SIG-M5 (cell line): ENCODE data around the gene IGFBP6.
A peak's percentile ranks its signal among the peaks of the same experiment; 100 is the strongest.
"Not testable (repeated sequence)": the region's sequence is repeated elsewhere in the genome, so short reads cannot be mapped to it uniquely, and the experiment has no call there.

ENCODE experiments used
- DNase-seq: peaks from one replicate; lab custom pipeline; 2025; lab: John Stamatoyannopoulos, UW

The IGFBP6 gene

GRCh38 chr12:53070877-53071492 is 26.5 kb upstream of the IGFBP6 start:
- no peak for DNase-seq

GRCh38 chr12:53071591-53072551 is 25.6 kb upstream of the IGFBP6 start:
- DNase-seq: no peak

DNA sequence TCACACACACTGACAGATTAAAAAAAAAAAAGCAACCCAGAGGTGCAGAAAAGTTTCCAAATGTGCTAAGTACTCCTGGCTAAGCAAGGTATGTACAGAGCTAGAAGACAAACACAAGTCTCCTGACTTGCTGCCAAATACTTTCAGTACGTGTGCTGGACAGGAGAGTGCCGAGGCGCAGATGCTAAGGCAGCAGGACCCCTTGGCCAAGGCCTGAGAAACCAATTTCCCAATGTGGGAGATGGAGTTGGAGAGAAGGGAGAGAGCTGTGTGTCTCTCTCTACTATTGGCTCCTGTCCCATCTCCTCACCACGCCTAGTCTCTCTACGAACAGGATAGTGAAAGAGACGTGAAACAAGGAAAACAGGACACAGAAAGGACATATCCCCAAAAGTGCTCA is 23.6 kb upstream of the IGFBP6 start:
- DNase-seq: no peak

DNA sequence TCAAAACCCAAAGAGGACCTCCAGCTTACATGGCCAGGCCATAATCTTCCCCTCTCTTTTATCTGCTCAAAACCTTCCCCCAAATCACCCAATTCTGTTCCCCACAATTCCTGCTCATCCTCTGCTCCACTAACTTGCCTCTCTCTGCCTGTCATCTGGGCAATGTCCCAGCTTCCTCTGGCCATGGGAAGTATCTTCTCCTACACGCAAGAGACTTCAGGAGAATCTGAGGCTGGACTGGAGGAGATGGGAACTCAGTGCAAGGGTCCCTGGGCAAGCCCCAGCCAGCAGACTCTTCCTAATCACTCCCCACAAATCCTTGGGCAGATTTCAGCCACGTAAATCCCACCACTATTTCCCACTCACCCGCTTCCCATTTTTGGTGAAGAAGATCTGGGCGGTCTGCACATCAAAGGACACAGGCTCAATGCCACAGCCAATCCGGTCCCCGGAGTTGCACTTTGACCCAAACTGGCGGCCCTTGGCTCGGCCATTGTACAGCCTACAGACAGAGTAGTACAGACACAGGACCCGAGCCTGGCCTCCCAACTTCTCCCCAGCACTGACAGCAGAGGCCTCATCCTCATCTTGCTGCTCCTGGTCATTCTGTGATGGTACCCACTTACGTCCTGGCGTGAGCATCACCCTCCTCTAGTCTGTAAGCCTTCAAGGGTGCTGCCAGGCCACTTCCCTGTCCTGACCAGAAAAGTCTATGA is 23.0 kb upstream of the IGFBP6 start:
- DNase-seq: no peak

DNA sequence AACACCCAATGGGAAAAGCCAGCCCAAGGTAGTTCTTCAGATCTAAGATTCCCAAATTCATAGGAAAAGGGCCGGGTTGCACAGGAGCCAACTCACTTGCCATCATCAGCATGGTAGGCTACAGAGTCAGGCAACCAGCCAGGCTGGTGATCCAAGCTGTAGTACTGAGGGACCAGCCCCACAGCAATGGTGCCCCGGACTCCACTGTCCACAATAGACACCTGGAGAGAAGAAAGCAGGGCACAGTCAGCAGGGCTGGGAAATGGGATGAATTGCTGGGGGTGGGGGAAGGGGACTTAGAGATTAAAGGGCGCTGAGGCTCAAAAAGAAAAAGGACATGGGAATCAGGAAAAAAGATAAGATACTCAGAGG is 22.5 kb upstream of the IGFBP6 start:
- no peak for DNase-seq

DNA sequence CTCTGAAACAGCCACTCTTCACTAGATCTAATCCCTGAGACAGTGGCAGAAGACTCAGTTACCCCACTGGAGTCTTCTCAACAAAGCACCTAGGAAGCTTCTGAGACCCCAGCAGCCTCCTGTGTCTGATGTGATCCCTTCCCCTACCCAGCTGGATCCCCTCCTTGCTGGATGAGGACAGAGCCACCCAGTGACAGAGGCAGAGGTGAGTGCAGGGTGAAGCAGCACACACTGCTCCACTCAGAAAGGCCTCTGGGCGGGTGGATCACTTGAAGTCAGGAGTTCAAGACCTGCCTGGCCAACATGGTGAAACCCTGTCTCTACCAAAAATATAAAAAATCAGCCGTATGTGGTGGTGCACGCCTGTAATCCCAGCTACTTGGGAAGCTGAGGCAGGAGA is 21.0 kb upstream of the IGFBP6 start:
- DNase-seq: no peak

DNA sequence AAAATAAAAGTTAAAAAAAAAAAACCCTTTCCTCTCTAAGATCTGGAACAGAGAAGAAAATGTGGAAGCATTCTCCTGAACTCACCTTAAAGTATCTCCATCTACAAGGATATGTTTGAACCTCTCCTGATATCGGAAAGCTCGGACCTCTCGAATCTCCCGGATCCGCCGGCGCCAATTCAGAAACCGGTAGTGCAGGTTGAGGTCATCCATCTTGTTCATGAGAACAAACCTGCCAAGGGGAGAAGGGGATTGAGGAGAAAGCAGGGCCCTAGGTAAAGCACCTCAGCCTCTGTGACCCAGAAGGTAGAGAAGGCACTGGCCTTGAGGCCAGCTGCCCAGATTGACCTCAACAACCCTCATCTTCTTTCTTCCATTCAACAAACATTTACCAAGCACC is 20.4 kb upstream of the IGFBP6 start:
- DNase-seq: no peak

- no peak for DNase-seq
These were observed 18.8 kb upstream of the IGFBP6 start for GRCh38 chr12:53078425-53079225.

DNA sequence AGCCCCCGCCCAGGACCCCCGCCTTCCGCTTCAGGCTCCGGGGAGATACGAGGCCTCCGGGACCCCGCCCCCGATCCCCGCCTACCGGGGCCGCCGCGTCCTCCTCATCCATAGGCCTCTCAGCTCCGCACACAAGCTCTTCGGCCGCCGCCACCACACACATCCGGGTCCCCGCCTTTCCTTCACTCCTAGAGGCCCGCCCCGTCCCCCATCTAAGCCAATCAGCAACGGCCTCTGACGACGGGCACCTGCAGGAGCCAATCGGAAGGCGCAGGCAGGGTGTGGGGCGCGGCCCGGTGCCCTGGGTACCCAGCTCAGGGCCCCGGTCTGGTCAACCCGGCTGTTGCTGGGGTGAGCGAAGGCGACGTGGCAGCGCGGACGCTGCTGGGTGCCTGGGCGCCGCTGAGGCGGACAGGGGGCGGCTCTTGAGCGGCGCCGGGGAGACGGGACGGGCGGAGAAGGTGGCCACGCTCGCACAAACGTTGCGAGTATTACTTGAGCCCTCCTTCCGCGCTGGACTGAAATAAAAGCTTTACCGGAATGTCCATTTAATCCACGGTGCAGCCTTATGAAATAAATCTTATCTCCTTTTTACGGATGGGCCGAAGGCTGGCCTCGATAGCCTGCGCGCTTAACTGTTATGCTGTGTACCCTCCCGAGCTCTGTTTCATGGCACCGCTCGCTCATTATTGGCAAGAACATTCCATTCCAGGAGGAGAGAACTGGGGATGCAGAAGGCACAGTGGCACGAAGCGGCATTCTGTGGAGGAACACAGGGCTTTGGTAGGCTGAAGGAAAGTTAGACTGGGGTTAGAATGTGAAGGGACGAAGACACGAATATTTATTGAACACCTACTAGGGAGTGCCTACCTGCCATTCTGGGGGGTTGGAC is 18.0 kb upstream of the IGFBP6 start, which contains the start of gene SPRYD3:
SPRYD3 (minus strand) TSS at position 165 of the 892 bp plus-strand sequence; CDS start at position 108, 57 bp downstream.
- DNase-seq: peak; percentile 69

GRCh38 chr12:53082637-53083175 is 14.8 kb upstream of the IGFBP6 start:
- no peak for DNase-seq

GRCh38 chr12:53086361-53086760 is 11.1 kb upstream of the IGFBP6 start:
- DNase-seq: no peak

DNA sequence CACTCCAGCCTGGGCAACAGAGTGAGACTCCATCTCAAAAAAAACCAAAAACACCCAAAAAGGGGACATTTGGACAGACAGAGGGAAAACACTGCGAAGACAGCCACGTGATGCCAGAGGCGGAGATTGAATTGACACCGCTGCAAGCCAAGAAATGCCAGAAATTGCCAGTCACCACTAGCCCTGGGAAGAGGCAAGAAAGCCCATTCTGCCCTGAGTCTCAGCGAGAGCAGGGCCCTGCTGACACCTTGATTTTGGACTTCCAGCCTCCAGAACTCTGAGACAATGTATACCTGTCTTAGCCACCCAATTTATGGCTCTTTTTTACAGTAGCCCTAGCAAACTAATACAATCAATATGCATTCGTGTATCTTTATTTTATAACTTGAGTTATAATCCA is 7.4 kb upstream of the IGFBP6 start:
- DNase-seq: no peak

- no peak for DNase-seq
These were observed 6.9 kb upstream of the IGFBP6 start for GRCh38 chr12:53090554-53090953.

DNA sequence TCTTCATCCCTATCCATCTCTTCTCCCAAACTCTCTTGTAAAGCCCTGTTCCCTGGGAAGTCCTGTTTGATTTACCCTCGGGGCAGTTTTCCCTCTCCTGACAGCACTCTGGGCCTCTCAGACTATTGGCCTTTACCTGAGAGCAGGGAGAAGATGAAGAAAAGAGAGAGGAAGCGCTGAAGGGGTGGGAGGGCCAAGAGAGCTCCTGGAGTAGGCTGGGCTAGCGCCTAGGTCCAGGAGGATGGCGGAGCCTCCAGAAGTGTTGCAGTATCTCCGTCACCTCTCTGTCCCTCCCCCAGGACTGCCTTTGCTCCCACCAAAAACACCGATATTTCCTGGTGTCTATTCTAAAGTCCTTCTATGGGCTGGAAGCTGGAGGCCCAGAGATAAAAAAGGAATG is 5.7 kb upstream of the IGFBP6 start:
- DNase-seq: no peak

- no peak for DNase-seq
These were observed 3.6 kb upstream of the IGFBP6 start for GRCh38 chr12:53093777-53094393.

- no peak for DNase-seq
These were observed 3.1 kb upstream of the IGFBP6 start for GRCh38 chr12:53094394-53094787.

- not testable (repeated sequence) for DNase-seq
These were observed 2.5 kb upstream of the IGFBP6 start for GRCh38 chr12:53094796-53095595.

DNA sequence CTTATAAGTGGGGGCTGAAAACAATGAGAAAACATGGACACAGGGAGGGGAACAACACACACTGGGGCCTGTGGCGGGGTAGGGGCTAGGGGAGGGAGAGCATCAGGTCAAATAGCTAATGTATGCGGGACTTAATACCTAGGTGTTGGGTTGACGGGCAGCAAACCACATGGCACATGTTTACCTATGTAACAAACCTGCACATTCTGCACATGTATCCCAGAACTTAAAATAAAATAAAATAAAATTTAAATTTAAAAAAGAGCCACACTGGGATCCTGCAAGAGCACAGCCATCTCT is 1.9 kb upstream of the IGFBP6 start:
- DNase-seq: not testable (repeated sequence)

DNA sequence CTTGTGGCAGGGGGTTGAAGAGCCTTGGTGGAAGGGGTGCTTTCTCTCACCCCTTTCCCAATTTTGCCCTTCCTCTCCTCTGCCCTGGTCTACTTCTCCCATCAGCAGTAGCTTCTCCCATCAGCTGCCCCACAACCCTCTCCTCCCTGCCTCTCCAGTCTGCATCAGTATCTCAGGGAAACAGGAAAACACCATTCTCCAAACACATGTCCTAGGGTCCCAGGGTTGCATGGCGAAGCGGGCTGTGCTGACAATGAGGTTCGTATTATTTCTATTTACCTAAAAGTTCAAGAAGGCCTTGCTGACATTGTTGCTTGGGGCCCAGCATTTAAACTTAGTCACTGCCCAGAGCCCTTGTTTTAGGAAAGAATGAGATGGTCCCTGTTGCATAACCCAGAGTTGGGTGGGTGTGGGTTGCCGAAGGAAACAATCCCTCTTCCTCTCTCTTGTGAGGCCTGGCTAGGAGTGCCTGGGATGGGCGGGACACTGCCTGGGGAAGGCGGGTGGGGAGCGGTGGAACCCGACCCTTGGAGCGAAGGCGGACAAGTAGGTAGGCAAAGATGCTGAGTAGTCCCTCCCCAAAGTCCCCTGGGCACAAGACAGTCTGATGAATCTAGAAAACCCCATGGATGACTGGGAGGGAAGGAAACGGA is 1.3 kb upstream of the IGFBP6 start:
- no peak for DNase-seq
